GM12874 (cell line): ENCODE measurements around the gene ALDH6A1.

Source experiments
- TF ChIP-seq, protein P1 (sequence below): IDR thresholded peaks from 2 replicates; pipeline ENCODE4 v1.5.1; 2011; ENCODE audit warnings: low read depth, mild to moderate bottlenecking, control low read depth, low read length, moderate library complexity; ENCODE audit not compliant: insufficient read depth

The ALDH6A1 gene

DNA sequence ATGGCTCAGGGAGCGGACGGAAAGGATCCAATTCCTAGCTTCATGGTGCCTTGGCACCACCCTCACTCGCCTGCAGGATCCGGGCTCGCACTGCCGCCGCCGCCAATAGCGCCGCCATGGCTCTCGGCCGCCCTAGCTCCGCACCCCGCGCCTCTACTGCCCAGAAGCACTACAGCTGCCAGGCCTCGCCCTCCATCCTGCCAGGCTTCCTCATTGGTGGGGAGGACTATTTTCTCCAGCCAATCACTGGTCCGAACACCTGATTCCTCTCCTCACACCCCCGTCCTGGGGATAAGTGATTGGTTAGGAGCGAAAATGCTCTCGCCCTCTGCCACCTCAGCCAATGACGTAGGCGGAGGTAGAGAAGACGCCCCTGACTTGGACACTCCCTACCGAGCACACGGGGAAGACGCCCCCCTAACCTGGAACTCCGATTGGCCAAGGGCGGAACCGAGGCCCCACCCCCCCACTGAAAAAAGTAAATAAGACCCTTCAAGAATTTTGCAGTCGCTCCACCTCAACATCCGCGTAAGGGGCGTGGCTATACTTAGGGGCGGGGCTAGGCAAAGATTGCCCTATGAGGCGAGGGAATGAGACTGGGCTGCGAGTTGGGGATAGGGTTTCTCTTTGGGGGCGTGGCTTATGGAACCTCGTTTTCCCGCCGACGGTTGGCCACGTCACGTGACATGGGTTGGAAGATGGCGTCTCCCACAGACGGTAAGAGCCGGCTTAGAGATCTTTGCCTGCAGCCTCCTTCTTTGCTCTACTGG is at the start of gene ALDH6A1, which contains the start of gene LIN52:
Gene ALDH6A1 (minus strand): TSS at position 177 of the 770 bp plus-strand sequence. CDS start 59 bp downstream, at position 118.
Gene LIN52 (plus strand): TSS at position 680 of the 770 bp plus-strand sequence. CDS start 19 bp downstream, at position 699.
- TF ChIP-seq, protein P1, sequence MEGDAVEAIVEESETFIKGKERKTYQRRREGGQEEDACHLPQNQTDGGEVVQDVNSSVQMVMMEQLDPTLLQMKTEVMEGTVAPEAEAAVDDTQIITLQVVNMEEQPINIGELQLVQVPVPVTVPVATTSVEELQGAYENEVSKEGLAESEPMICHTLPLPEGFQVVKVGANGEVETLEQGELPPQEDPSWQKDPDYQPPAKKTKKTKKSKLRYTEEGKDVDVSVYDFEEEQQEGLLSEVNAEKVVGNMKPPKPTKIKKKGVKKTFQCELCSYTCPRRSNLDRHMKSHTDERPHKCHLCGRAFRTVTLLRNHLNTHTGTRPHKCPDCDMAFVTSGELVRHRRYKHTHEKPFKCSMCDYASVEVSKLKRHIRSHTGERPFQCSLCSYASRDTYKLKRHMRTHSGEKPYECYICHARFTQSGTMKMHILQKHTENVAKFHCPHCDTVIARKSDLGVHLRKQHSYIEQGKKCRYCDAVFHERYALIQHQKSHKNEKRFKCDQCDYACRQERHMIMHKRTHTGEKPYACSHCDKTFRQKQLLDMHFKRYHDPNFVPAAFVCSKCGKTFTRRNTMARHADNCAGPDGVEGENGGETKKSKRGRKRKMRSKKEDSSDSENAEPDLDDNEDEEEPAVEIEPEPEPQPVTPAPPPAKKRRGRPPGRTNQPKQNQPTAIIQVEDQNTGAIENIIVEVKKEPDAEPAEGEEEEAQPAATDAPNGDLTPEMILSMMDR, result 0 out of 2 replicates have a peak, but pooled peaks have one; percentile 7

DNA sequence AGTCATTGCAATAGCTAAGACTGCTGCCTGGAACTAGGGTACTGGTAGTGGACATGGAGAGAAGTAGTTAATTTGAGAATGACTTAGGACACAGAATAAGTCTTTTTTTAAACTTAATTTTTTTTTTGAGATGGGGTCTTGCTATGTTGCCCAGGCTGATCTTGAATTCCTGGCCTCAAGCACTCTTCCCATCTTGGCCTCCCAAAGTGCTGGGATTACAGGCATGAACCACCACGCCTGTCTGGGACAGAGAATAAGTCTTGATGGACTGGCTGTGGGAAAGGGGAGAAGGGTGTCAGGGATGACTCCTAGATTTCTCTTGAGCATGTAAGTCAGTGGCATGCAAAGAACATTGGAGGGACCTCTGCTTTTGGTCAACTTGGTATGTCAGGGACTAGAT is 43.4 kb upstream of the ALDH6A1 start:
- TF ChIP-seq, protein P1, result no peak

DNA sequence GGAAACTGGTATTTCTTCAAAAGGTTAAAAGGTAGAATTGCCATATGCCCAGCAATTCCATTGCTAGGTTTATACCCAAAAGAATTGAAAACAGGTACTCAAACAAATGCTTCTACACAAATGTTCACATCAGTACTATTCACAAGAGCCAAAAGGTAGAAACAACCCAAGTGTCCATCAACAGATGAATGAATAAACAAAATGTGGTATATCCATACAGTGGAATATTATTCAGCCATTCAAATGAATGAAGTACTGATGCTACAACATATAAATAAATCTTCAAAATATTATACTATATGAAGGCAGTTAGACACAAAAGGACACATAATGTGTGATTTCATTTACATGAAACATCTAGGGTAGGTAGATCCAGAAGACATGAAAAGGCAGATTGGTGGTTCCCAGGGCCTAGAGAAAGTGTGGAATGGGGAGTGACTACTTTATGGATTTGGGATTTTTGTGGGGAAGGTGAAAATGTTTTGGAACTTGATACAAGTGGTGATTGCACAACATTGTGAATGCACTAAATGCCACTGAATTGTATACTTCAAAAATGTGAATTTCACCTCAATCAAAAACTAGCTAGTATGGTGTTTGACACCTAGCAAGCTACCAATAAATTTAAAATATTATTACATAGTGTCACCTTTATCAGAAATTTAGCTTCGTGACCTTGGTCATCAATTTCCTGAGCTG is 42.2 kb upstream of the ALDH6A1 start:
- TF ChIP-seq, protein P1, result no peak

DNA sequence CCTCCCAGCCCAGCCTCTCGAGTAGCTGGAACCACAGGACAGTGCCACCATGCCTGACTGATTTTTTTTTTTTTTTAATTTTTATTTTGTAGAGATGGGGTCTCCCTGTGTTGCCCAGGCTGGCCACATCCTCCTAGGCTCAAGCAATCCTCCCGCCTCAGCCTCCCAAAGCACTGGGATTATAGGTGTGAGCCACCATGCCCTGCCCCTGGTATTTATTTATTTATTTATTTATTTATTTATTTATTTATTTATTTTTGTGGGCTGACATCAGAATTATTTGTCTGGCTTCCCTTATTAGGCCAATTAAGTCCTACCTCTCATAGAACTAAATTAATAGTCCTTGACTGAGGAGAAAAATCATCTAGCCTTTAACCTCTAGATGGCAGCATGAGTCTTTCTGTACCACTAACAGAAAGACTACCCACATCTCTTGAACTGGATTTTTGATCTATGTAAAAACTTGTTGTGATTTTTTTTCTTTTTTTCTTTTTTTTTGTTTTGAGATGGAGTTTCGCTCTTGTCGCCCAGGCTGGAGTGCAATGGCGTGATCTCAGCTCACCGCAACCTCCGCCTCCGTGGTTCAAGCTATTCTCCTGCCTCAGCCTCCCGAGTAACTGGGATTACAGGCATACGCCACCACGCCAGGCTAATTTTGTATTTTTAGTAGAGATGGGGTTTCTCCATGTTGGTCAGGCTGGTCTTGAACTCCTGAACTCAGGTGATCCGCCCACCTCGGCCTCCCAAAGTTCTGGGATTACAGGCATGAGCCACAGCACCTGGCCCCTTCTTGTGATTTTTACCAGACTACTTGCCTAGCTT is 27.4 kb upstream of the ALDH6A1 start:
- TF ChIP-seq, protein P1, result peak; percentile 32; the same call in 1 of the 2 replicates

DNA sequence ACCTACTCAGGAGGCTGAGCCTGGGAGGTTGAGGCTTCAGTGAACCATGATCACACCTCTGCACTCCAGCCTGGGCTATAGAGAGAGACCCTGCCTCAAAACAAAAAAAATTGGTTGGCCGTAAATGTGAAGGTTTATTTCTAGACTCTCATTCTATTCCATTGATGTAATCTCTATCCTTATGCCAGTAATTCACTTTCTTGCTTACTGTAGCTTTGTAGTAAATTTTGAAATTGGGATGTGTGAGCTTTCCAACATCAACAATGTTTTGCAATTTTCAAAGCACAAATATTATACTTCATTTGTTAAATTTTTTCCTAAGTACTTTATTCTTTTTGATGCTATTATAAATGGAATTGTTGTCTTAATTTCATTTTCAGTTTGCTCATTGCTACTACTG is 25.1 kb upstream of the ALDH6A1 start:
- TF ChIP-seq, protein P1, result no peak

DNA sequence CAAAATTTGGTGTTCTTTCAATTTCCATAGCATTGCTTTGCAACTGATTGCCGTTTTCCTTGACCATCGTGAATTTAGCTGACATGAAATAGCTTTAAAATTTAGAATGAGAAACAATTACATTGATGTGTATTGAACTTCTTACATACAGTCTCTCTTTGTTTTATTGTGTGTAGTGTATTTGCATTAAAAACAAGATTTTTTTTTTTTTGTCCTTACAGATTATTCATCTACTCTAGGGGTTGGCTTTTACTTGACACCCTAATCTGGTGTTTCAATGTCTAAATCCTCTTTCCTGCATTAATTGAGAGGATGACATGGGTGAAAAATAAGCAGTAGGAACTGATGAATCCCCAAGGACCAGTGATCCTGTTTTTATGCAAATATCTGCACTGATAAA is 21.1 kb upstream of the ALDH6A1 start:
- TF ChIP-seq, protein P1, result no peak
